ENCODE measurements around the gene CTNS. TPM values are rescaled to one million over a fixed set of nuclear protein-coding genes. Genes with fewer than 3 reads are reported as not detected.
A peak's percentile ranks its signal among the peaks of the same experiment; 100 is the strongest.
"Not testable (repeated sequence)": the region's sequence is repeated elsewhere in the genome, so short reads cannot be mapped to it uniquely, and the experiment has no call there.

Gene CTNS
- total RNA-seq, 2 experiments from 2014 or later, result 3.3 to 4.9 TPM

DNA sequence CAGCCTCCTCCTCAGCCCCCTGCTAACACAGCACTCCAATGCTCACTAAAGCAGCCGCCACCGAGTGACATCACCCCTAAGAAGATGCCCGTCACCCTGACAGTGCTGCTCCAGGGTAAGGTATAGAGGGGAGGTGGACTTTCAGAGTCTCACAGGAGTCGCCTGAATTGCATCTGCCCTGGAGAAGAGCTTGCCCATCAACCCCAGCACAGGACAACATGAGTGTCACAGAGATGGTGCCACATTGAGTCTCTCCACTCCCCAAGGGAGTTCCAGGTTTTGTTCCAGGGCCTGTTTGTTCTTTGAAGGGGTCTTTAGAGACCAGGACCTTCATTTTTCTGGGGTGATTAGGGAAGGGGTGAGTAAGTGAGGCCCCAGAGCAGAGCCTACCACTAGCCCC lies 61.6 kb downstream of the CTNS start:
- Mint-ChIP-seq H3K4me1 (ENCODE audit: low read depth) (peaks cover 33% of the 10 kb centered on the region), H3K9me3 (no peaks in the 10 kb centered on the region), H3K4me3 (peak overlapping the region; percentile 76), H3K27me3 (no peaks in the 10 kb centered on the region), H3K36me3 (ENCODE audit: low read depth) (no peaks in the 10 kb centered on the region), H3K27ac (no peak overlapping the region)
- Histone ChIP-seq H3K9me3 (ENCODE audit: control insufficient read depth in 1 of 2, insufficient read depth in 1 of 2, low read length in 2 of 2) (no peaks in the 10 kb centered on the region), H3K4me3 (ENCODE audit: low read length) (no peak overlapping the region), H3K27ac (ENCODE audit: low read depth in 1 of 2, low read length in 2 of 2) (no peak overlapping the region), H3K36me3 (ENCODE audit: insufficient read depth, low read length) (no peaks in the 10 kb centered on the region), H3K27me3 (ENCODE audit: control insufficient read depth in 1 of 2, insufficient read depth in 2 of 2, low read length in 2 of 2) (no peaks in the 10 kb centered on the region), H3K4me1 (ENCODE audit: insufficient read depth, low read length) (peaks cover 31% of the 10 kb centered on the region)
- intact Hi-C loops (cut with DNase I, micrococcal nuclease), result no loop called here
- TF ChIP-seq, protein P1, sequence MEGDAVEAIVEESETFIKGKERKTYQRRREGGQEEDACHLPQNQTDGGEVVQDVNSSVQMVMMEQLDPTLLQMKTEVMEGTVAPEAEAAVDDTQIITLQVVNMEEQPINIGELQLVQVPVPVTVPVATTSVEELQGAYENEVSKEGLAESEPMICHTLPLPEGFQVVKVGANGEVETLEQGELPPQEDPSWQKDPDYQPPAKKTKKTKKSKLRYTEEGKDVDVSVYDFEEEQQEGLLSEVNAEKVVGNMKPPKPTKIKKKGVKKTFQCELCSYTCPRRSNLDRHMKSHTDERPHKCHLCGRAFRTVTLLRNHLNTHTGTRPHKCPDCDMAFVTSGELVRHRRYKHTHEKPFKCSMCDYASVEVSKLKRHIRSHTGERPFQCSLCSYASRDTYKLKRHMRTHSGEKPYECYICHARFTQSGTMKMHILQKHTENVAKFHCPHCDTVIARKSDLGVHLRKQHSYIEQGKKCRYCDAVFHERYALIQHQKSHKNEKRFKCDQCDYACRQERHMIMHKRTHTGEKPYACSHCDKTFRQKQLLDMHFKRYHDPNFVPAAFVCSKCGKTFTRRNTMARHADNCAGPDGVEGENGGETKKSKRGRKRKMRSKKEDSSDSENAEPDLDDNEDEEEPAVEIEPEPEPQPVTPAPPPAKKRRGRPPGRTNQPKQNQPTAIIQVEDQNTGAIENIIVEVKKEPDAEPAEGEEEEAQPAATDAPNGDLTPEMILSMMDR (IDR thresholded peaks at IDR 0.05), result no peak
- no peak for ATAC-seq (ENCODE audit: poor library complexity)
- DNase-seq, result no peak
- POLR2A ChIA-PET, result no interaction called here
- CTCF ChIA-PET, result no interaction called here

DNA sequence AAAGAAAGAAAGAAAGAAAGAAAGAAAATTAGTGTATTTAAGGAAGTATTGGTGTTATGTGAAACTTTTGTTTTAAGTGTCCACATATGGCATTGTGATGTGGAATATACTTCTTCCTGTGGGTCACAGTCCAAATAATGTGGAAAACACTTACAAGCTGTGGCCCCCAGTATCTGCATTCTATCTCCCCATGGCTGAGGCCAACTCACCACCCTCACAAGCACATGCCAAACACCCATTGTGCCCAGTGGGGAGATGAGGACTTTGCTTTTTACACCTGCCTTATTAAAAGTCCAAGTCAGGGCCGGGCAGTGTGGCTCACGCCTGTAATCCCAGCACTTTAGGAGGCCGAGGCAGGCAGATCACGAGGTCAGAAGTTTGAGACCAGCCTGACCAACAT lies 63.4 kb downstream of the CTNS start:
- ChIA-PET CTCF (no interaction called here), POLR2A (interaction anchor here (0.7 kb wide), 1 partner anchor 1610 kb away, joined by 3 read pairs; no protein-coding TSS in a partner anchor)
- H3K4me3 Mint-ChIP-seq, result no peak overlapping the region
- no peak overlapping the region for H3K27ac ChIP-seq (ENCODE audit: low read depth in 1 of 2, low read length in 2 of 2)
- intact Hi-C loops (cut with DNase I, micrococcal nuclease), result no loop called here
- no peaks in the 10 kb centered on the region for H3K27me3 Mint-ChIP-seq
- no peak overlapping the region for H3K4me3 ChIP-seq (ENCODE audit: low read length)
- TF ChIP-seq, protein P1 (IDR thresholded peaks at IDR 0.05), result no peak
- no peak for DNase-seq
- H3K36me3 ChIP-seq (ENCODE audit: insufficient read depth, low read length), result no peaks in the 10 kb centered on the region
- peaks cover 18% of the 10 kb centered on the region for H3K4me1 Mint-ChIP-seq (ENCODE audit: low read depth)
- H3K36me3 Mint-ChIP-seq (ENCODE audit: low read depth), result no peaks in the 10 kb centered on the region
- no peaks in the 10 kb centered on the region for H3K9me3 Mint-ChIP-seq
- H3K4me1 ChIP-seq (ENCODE audit: insufficient read depth, low read length), result peaks cover 13% of the 10 kb centered on the region
- no peaks in the 10 kb centered on the region for H3K9me3 ChIP-seq (ENCODE audit: control insufficient read depth in 1 of 2, insufficient read depth in 1 of 2, low read length in 2 of 2)
- no peak overlapping the region for H3K27ac Mint-ChIP-seq
- no peak for ATAC-seq (ENCODE audit: poor library complexity)
- no peaks in the 10 kb centered on the region for H3K27me3 ChIP-seq (ENCODE audit: control insufficient read depth in 1 of 2, insufficient read depth in 2 of 2, low read length in 2 of 2)

DNA sequence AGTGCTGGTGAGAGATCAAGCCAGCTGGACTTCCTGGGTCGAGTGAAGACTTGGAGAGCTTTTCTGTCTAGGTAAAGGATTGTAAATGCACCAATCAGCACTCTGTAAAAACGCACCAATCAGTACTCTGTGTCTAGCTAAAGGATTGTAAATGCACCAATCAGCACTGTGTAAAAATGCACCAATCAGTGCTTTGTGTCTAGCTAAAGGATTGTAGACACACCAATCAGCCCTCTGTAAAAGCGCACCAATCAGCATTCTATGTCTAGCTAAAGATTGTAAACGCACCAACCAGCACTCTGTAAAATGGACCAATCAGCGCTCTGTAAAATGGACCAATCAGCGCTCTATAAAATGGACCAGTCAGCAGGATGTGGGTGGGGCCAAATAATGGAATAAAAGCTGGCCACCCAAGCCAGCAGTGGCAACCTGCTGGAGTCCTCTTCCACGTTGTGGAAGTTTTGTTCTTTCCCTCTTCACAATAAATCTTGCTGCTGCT lies 65.5 kb downstream of the CTNS start:
- H3K9me3 ChIP-seq (ENCODE audit: control insufficient read depth in 1 of 2, insufficient read depth in 1 of 2, low read length in 2 of 2); H3K36me3 ChIP-seq (ENCODE audit: insufficient read depth, low read length); intact Hi-C loops (cut with DNase I, micrococcal nuclease); DNase-seq; H3K4me1 ChIP-seq (ENCODE audit: insufficient read depth, low read length); H3K27me3 Mint-ChIP-seq; POLR2A ChIA-PET; ATAC-seq (ENCODE audit: poor library complexity); H3K27me3 ChIP-seq (ENCODE audit: control insufficient read depth in 1 of 2, insufficient read depth in 2 of 2, low read length in 2 of 2); H3K27ac ChIP-seq (ENCODE audit: low read depth in 1 of 2, low read length in 2 of 2); H3K4me3 Mint-ChIP-seq; H3K4me1 Mint-ChIP-seq (ENCODE audit: low read depth); H3K4me3 ChIP-seq (ENCODE audit: low read length); H3K36me3 Mint-ChIP-seq (ENCODE audit: low read depth); H3K9me3 Mint-ChIP-seq; H3K27ac Mint-ChIP-seq: not testable (repeated sequence)
- CTCF ChIA-PET, result interaction anchor here (0.5 to 0.6 kb wide), 2 partner anchors 35 to 150 kb away, joined by 3 to 4 read pairs; no protein-coding TSS in a partner anchor
